T-helper 17 cell (primary cell): ENCODE measurements around the gene CCDC117. TPM values are rescaled to one million over a fixed set of nuclear protein-coding genes. Genes with fewer than 3 reads are reported as not detected.
"Not testable (repeated sequence)": the region's sequence is repeated elsewhere in the genome, so short reads cannot be mapped to it uniquely, and the experiment has no call there.

Experiments
- ATAC-seq: fragments of 150-1000 bp; cut with Tn5 transposase; 2 replicates; pipeline ENCODE4 v1.10.0; 2021; ENCODE audit warnings: mild to moderate bottlenecking, moderate library complexity
- DNase-seq, 3 donors: peaks; one replicate each; pipeline versions ENCODE4 v3.0.0 to v3.0.0-alpha.2; 2020 to 2021
- H3K9me3 ChIP-seq: one replicate; pipeline ENCODE4 v1.7.0; 2013; ENCODE audit warnings: low read length, mild to moderate bottlenecking; ENCODE audit not compliant: control insufficient read depth, poor library complexity, severe bottlenecking
- H3K27ac Mint-ChIP-seq: one replicate; pipeline ENCODE4 v1.8.0; 2022; ENCODE audit warnings: mild to moderate bottlenecking, moderate library complexity, mixed read lengths
- H3K27me3 Mint-ChIP-seq: one replicate; pipeline ENCODE4 v1.8.0; 2022; ENCODE audit warnings: mixed read lengths
- H3K36me3 Mint-ChIP-seq: one replicate; pipeline ENCODE4 v1.8.0; 2022; ENCODE audit warnings: low read depth, mixed read lengths
- H3K4me1 Mint-ChIP-seq: one replicate; pipeline ENCODE4 v1.8.0; 2022; ENCODE audit warnings: mild to moderate bottlenecking, mixed read lengths
- H3K4me3 Mint-ChIP-seq: one replicate; pipeline ENCODE4 v1.8.0; 2022; ENCODE audit warnings: mild to moderate bottlenecking, moderate library complexity, mixed read lengths
- total RNA-seq, 4 donors: library from RNA in 2 of 4; stranded (reverse) in 2 of 4; gene quantifications; one replicate each; pipeline ENCODE4 v1.2.3 and lab custom pipeline; 2022 to 2026

The CCDC117 gene, protein sequence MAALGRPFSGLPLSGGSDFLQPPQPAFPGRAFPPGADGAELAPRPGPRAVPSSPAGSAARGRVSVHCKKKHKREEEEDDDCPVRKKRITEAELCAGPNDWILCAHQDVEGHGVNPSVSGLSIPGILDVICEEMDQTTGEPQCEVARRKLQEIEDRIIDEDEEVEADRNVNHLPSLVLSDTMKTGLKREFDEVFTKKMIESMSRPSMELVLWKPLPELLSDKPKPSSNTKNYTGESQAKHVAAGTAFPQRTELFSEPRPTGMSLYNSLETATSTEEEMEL
- total RNA-seq (10 to 100 TPM; 13.9 to 24.5 TPM), total RNA-seq (lab: John Stamatoyannopoulos, UW) (26.1 to 41.1 reads per million in 2 donors)

DNA sequence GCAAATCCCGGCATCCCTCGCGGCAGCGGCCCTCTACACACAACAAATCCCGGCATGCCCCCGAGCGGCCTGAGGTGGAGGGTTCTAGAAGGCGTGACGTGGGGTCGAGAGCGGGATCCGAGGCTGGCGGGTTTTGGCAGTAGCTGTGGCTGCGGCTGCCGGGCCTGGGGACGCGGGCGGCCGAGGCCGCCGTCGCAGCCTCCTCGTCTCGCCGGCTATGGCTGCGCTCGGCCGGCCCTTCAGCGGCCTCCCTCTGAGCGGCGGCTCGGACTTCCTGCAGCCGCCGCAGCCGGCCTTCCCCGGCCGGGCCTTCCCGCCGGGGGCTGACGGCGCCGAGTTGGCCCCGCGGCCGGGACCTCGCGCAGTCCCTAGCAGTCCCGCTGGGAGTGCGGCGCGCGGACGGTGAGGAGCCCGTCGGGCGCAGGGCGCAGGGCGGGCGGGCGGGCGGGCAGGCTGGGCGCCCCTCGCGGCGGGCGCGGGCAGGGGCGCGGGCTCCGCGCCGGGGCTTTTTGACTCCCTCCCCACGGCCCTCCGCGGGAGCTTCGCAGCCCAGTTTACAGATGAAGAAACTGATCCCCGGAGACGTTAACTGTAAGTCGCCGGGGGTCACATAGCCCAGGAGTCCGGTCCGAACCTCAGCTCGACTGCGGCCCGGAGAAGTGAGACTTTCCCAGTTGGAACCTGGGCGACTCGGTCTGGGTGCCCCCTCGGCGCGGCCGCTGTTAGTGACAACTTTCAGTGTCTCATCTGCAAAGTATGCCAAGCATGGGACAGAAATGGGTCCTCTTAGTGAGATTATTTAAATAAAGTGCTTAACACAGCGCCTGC lies at the start of gene CCDC117:
Gene CCDC117 (plus strand): TSS at position 63 of the 828 bp plus-strand sequence. CDS start 155 bp downstream, at position 218.
- peaks cover 16% of the 10 kb centered on the region for H3K4me1 Mint-ChIP-seq

DNA sequence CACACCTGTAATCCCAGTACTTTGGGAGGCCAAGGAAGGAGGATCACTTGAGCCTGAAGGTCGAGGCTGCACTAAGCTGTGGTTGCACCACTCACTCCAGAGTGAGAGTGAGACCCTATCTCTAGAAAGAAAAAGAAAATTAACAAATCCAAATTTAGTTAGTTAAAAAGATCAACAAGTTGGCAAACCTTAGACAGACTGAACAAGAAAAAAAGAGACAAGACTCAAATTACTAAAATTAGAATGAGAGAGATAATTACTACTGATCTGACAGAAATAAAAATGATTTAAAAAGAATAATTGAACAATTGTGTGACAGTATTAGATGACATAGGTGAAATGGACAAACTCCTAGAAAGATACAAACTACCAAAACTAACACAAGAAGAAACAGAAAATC lies 44.5 kb upstream of the CCDC117 start:
- Mint-ChIP-seq H3K36me3 (peaks cover 6% of the 10 kb centered on the region), H3K4me3 (no peak overlapping the region), H3K4me1 (peaks cover 8% of the 10 kb centered on the region), H3K27me3 (no peaks in the 10 kb centered on the region), H3K27ac (no peak overlapping the region)
- DNase-seq (no peak), ATAC-seq (no peak)
- no peaks in the 10 kb centered on the region for H3K9me3 ChIP-seq

More for the DNA sequence above, at the start of gene CCDC117:
- Mint-ChIP-seq H3K27ac (peak within 1 kb of the TSS; percentile 93), H3K27me3 (no peaks in the 10 kb centered on the region), H3K4me3 (peak within 1 kb of the TSS; percentile 98), H3K36me3 (peaks cover 8% of the 10 kb centered on the region)
- H3K9me3 ChIP-seq: no peaks in the 10 kb centered on the region
- DNase-seq (peak; percentile 85 to 87 (median 85)), ATAC-seq (peak; percentile 95)

DNA sequence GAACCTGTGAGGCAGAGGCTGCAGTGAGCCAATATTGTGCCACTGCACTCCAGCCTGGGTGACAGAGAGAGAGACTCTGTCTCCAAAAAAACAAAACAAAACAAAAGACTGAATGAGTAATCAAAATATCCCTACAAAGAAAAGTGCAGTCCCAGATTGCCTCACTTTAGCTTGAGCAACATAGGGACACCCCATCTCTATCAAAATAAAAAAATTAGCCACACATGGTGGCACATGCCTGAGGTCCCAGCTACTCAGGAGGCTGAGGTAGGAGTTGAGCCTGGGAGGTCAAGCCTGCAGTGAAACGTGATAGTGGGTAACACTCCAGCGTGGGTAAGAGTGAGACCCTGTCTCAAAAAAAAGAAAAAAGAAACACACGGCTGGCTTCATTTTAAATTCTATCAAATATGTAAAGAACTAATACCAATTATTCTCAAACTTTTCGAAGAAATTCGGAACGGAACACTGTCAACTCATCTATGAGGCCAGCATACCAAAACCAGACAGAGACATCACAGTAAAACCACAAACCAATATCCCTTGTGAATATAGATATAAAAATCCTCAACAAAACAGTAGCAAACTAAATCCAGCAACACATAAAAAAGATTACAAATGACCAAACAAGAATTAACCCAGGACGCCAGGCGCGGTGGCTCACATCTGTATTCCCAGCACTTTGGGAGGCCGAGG lies 43.7 kb upstream of the CCDC117 start:
- H3K9me3 ChIP-seq: no peaks in the 10 kb centered on the region
- Mint-ChIP-seq H3K4me3 (no peak overlapping the region), H3K4me1 (peaks cover 8% of the 10 kb centered on the region), H3K27ac (no peak overlapping the region), H3K27me3 (no peaks in the 10 kb centered on the region), H3K36me3 (peaks cover 5% of the 10 kb centered on the region)
- DNase-seq: no peak
- no peak for ATAC-seq

DNA sequence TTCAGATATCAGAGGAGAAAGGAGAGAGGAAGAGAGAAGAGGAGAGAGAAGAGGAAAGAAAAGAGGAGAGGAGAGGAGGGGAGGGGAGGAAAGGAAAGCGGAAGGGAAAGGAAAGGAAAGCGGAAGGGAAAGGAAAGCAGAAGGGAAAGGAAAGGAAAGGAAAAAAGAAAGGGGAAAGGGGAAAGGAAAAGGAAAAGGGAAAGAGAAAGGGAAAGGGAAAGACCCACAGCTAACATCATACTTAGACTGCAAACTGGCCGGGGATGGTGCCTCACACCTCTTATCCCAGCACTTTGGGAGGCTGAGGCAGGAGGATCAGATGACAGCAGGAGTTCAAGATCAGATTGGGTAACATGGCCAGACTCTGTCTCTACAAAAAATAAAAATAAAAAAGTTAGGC lies 42.3 kb upstream of the CCDC117 start:
- H3K9me3 ChIP-seq: no peaks in the 10 kb centered on the region
- Mint-ChIP-seq H3K36me3 (peaks cover 6% of the 10 kb centered on the region), H3K4me3 (no peak overlapping the region), H3K4me1 (peaks cover 15% of the 10 kb centered on the region), H3K27ac (no peak overlapping the region), H3K27me3 (no peaks in the 10 kb centered on the region)
- no peak for ATAC-seq
- DNase-seq: no peak

DNA sequence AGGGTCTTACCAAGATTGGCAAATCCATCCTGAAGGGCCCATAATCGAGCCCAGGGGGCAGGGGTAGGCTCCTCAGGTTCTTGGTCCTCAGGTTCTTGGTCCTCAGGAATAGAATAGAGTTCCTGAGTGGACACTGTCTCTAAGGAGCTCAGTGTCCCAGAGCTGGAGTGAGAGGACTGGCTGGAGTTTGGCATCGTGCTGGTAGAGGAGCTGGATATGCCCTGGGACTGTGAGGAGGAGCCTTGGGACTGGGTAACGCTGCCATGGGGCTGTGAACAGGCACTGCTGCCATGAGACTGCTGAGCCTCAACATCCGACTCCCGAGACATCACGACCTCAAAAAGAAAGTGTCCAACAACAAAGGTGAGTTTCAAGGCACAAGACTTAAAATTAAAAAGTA lies 38.1 kb upstream of the CCDC117 start:
- Mint-ChIP-seq H3K4me1 (peaks cover 18% of the 10 kb centered on the region), H3K27ac (peak overlapping the region; percentile 37), H3K4me3 (no peak overlapping the region), H3K27me3 (no peaks in the 10 kb centered on the region), H3K36me3 (peaks cover 4% of the 10 kb centered on the region)
- no peaks in the 10 kb centered on the region for H3K9me3 ChIP-seq
- ATAC-seq: no peak
- no peak for DNase-seq

DNA sequence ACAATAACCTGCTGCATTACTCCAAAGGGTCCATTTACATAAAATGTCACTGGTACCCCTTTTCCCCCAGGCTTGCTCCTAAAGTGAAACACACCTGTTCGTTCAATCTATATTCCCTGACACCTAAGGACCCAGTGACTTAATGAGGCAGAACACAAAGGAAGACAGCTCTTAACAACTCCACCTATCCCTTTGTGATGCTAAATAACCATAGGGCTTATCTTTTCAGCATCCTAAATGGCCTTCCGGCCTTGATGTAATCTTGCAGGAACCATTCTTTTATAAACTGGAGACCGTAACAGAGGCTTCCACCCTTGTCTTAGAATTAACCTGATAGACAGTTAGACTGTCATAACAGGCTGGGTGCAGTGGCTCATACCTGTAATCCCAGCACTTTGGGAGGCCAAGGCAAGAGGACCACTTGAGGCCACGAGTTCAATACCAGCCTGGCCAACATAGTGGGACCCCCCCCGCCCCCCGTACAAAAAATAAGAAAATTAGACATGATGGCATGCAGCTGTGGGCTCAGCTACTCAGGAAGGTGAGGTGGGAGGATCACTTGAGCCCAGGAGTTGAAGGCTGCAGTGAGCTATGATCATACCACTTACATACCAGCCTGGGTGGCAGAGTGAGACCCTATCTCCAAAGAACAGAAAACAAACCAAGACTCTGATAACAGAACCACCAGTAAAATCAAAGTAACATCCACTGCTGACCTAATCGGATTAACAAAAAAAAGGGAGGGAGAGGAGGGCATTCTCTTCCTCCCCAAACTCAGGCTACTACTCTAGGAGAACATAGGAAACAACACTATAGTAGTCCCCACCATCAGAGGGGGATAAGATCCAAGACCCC lies 36.0 kb upstream of the CCDC117 start:
- Mint-ChIP-seq H3K27me3 (no peaks in the 10 kb centered on the region), H3K36me3 (peaks cover 4% of the 10 kb centered on the region), H3K27ac (no peak overlapping the region), H3K4me1 (peaks cover 21% of the 10 kb centered on the region), H3K4me3 (no peak overlapping the region)
- no peaks in the 10 kb centered on the region for H3K9me3 ChIP-seq
- DNase-seq: no peak
- ATAC-seq: no peak

DNA sequence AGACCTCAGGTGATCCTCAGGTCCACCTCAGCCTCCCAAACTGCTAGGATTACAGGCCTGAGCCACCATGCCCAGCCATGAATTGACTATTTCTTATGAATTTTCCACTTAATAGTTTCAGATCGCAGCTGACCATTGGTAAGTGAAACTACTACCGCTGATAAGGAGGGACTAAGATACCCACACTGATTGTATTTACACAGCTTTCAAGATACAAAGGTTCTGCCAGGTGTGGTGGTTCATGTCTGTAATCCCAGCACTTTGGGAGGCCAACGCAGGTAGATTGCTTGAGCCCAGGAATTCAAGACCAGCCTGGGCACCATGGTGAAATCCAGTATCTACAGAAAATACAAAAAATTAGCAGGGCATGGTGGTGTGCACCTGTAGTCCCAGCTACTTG lies 34.8 kb upstream of the CCDC117 start:
- Mint-ChIP-seq H3K27me3 (no peaks in the 10 kb centered on the region), H3K27ac (no peak overlapping the region), H3K36me3 (peaks cover 5% of the 10 kb centered on the region), H3K4me3 (no peak overlapping the region), H3K4me1 (peaks cover 31% of the 10 kb centered on the region)
- no peak for DNase-seq
- no peaks in the 10 kb centered on the region for H3K9me3 ChIP-seq
- ATAC-seq: no peak

DNA sequence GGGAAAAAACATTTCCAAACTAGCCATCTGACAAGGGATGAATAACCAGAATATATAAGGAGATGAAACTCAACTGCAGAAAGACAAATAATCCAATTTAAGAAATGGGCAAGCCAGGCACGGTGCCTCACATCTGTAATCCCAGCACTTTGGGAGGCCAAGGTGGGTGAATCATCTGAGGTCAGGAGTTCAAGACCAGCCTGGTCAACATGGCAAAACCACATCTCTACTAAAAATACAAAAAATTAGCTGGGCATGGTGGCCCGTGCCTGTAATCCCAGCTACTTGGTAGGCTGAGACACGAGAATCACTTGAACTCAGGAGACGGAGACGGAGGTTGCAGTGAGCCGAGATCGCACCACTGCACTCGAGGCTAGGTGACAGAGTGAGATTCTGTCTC lies 33.6 kb upstream of the CCDC117 start:
- ATAC-seq, H3K27ac Mint-ChIP-seq, H3K9me3 ChIP-seq, DNase-seq, H3K4me3 Mint-ChIP-seq, H3K27me3 Mint-ChIP-seq, H3K36me3 Mint-ChIP-seq: not testable (repeated sequence)
- H3K4me1 Mint-ChIP-seq: peaks cover 40% of the 10 kb centered on the region

DNA sequence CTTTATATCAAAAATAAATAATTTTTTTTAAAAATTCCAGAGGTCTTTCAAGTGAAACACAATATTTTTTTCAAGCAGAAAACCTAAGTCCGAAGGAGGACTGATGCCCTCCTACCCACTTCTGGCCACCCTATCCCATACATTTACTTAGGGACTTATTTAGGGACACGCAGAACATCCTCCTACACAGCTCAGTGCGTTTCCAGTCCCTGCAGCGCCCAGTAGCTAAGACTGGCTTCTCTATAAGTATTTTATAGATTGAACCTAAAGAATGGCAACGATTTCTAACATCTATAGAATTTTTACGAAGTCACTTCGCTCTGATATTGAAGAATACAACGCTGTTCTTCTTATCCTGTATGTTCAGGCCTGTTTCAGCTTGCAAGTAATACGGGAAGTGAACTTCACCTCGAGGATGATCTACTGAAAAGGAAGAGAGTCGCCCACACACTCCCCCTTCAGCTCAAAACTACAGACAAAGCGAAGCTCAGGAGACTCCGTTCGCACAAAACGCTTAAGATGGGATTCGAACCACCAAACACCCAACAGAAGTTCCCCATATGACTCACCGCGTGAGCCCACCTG lies 31.2 kb upstream of the CCDC117 start:
- no peaks in the 10 kb centered on the region for H3K9me3 ChIP-seq
- H3K27ac Mint-ChIP-seq: peak overlapping the region; percentile 98
- H3K4me1 Mint-ChIP-seq: peaks cover 33% of the 10 kb centered on the region
- ATAC-seq: no peak
- DNase-seq: no peak
- H3K27me3 Mint-ChIP-seq: no peaks in the 10 kb centered on the region
- H3K4me3 Mint-ChIP-seq: peak overlapping the region; percentile 98
- H3K36me3 Mint-ChIP-seq: peaks cover 2% of the 10 kb centered on the region

DNA sequence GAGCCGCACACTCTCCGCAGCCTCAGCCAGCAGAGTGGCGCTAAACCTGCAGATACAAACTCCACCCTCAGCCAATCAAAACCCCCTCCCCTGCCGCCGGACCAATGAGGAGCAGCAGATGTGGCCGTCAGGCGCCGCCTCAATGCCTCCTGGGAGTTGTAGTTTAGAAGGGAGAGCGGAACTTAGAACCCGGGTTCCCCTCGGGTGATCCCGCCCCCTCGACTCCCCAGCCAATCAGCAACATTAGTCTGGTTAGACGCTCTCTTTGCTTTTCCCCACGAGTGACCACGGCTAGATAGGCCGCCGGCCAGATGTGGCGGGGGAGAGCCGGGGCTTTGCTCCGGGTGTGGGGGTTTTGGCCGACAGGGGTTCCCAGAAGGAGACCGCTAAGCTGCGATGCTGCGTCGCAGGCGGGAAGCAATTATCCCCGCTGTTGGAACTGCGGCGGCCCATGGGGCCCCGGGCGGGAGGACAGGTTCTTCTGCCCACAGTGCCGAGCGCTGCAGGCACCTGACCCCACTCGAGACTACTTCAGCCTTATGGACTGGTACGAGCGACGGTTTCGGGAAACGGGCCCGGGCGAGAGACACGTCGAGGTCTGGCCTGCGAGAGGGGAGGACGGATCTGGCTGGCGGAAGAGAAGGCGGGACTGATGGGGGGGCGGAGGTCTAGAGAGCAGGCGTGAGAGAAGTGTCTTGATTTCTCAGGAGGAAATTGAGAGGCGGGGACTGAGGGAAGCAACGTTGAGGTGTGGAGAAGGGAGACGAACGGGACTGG lies 30.5 kb upstream of the CCDC117 start, which contains the start of the genes CHEK2 and HSCB:
Gene CHEK2 (minus strand): TSS at position 36 of the 777 bp plus-strand sequence. CDS start 7,099 bp downstream, outside the sequence.
Gene HSCB (plus strand): TSS at position 255 of the 777 bp plus-strand sequence. CDS start 57 bp downstream, at position 312.
- Mint-ChIP-seq H3K36me3 (peaks cover 2% of the 10 kb centered on the region), H3K4me1 (peaks cover 30% of the 10 kb centered on the region), H3K27me3 (no peaks in the 10 kb centered on the region), H3K27ac (peak within 1 kb of the TSS; percentile 98), H3K4me3 (peak within 1 kb of the TSS; percentile 98)
- DNase-seq (peak; percentile 90 to 94 (median 90)), ATAC-seq (peak; percentile 96)
- H3K9me3 ChIP-seq: no peaks in the 10 kb centered on the region

DNA sequence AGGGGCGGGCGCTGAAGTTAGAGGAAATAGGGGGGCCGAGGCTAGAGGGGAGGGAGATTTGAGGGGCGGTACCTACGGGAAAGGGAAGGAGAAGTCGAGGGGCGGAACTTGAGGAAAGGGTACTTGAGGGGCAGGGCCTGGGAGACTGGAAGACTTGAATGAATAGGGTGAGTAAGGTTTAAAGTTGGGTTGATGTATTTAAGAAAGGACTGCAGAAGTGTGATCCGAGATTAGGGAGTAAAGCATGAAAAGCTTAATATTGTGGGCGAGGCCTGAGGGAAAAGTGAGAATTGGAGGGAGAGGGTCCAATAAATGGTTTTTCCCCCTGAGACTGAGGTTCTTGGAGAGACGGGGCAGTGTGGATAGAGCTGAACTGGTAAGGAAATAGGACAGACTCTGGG lies 29.9 kb upstream of the CCDC117 start:
- Mint-ChIP-seq H3K4me3 (peak overlapping the region; percentile 98), H3K36me3 (peaks cover 2% of the 10 kb centered on the region), H3K27ac (peak overlapping the region; percentile 98), H3K4me1 (peaks cover 30% of the 10 kb centered on the region), H3K27me3 (no peaks in the 10 kb centered on the region)
- no peaks in the 10 kb centered on the region for H3K9me3 ChIP-seq
- peak in 1 of 3 donors; percentile 76 for DNase-seq
- ATAC-seq: no peak
